ENCODE data around the gene SPTAN1.
"Not testable (repeated sequence)": the region's sequence is repeated elsewhere in the genome, so short reads cannot be mapped to it uniquely, and the experiment has no call there.

SPTAN1 gene

DNA sequence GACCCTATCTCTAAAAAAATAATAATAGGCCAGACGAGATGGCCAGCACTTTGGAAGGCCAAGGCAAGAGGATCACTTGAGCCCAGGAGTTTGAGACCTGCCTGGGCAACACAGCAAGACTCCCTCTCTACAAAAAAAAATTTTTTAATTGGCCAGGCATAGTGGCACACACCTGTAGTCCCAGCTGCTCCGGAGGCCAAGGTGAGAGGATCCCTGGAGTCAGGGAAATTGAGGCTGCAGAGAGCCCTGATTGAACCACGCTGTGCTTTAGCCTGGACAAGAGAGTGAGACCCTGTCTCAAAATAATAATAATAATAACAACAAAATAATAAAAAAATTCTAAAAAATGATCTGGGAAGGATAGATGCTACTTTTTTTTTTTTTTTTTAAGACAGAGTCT lies 105.4 kb downstream of the SPTAN1 start:
- DNase-seq (ENCODE audit: low read depth, low spot score) = no peak

DNA sequence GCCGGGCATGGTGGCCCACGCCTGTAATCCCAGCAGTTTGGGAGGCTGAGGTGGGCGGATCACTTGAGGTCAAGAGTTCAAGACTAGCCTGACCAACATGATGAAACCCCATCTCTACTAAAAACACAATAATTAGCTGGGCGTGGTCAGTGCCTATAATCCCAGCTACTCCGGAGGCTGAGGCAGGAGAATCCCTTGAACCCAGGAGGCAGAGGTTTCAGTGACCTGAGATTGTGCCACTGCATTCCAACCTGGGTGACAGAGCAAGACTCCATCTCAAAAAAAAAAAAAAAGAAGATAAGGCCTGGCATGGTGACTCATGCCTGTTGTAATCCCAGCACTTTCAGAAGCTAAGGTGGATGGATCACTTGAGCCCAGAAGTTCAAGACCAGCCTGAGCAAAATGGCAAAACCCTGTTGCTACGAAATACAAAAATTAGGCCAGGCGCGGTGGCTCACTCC lies 114.1 kb downstream of the SPTAN1 start:
- not testable (repeated sequence) for DNase-seq (ENCODE audit: low read depth, low spot score)

DNA sequence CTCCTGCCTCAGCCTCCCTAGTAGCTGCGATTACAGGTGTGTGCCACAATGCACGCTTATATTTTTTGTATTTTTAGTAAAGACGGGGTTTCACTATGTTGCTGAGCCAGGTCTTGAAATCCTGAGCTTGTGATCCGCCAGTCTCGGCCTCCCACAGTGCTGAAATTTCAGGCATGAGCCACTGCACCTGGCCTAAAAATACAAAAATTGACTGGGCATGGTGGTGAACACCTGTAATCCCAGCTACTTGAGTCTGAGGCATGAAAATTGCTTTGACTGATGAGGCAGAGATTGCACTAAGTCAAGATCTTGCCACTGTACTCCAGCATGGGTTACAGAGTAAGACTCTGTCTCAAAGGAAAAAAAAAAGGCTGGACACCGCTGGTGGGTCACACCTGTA lies 117.4 kb downstream of the SPTAN1 start:
- DNase-seq (ENCODE audit: low read depth, low spot score) = no peak

DNA sequence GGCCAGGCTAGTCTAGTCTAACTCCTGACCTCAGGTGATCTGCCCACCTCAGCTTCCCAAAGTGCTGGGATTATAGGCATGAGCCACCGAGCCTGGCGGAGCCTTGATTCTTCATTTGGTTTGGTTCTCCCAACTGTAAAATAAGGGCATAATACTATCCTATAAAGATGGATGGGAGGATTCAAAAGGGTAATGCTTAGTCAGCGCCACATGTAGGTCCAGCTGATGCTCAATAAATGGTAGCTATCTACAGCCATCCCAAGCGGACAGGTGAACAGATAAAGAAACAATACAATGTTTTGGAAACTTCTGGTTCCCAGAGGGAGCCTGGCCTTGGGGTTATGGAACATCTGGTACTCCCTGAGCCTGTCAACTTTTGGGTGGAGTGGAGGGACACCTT lies 123.0 kb downstream of the SPTAN1 start:
- DNase-seq (ENCODE audit: low read depth, low spot score) = no peak

DNA sequence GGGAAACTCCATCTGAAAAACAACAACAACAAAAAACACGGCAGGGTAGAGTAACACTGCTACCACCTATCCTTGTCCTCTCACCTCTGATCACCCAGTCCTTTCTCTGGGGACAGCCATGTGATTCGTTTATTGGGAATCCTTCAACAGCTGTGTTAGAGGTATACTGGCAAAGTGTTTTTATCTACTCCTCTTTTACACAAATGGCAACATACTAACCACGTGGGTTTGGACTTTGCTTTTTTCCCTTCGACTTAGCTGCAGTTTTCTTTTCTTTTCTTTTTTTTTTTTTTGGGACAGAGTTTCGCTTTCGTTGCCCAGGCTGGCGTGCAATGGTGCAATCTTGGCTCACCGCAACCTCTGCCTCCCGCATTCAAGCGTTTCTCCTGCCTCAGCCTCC lies 125.4 kb downstream of the SPTAN1 start:
- no peak for DNase-seq (ENCODE audit: low read depth, low spot score)

Measured in astrocyte of the hippocampus (primary cell).